MG63 (cell line): ENCODE data around the gene SLC25A22. TPM values are rescaled to one million over a fixed set of nuclear protein-coding genes. Genes with fewer than 3 reads are reported as not detected.

ENCODE experiments used
- DNase-seq: peaks from one replicate; pipeline ENCODE4 v3.0.0-alpha.2; 2020
- H3K27me3 ChIP-seq: fragments of 250-450 bp; sonication (Bioruptor Pico); 2 replicates; pipeline ENCODE4 v1.5.1; 2020; ENCODE audit warnings: mild to moderate bottlenecking, moderate library complexity
- H3K36me3 ChIP-seq: fragments of 250-450 bp; sonication (Bioruptor Pico); 2 replicates; pipeline ENCODE4 v1.5.1; 2020; ENCODE audit warnings: mild to moderate bottlenecking, moderate library complexity
- H3K4me3 ChIP-seq: fragments of 250-450 bp; sonication (Bioruptor Pico); 2 replicates; pipeline ENCODE4 v1.5.1; 2020; ENCODE audit warnings: mild to moderate bottlenecking, moderate library complexity
- H3K9me3 ChIP-seq: fragments of 250-450 bp; sonication (Bioruptor Pico); 2 replicates; pipeline ENCODE4 v1.5.1; 2020; ENCODE audit warnings: mild to moderate bottlenecking, moderate library complexity
- total RNA-seq: library from RNA; depleted of rRNA; stranded (reverse); fragments of >200 nt; shearing (Covaris generic); gene quantifications from 2 replicates; pipeline ENCODE4 v1.2.3, GENCODE V29; 2014; ENCODE audit warnings: low replicate concordance; rRNA removed

The SLC25A22 gene
- 28.6 and 31.3 TPM in 2 replicates for total RNA-seq

- Histone ChIP-seq H3K4me3 (peak within 1 kb of the TSS; percentile 99), H3K9me3 (no peaks in the 10 kb centered on the region), H3K27me3 (no peaks in the 10 kb centered on the region), H3K36me3 (peaks cover 41% of the 10 kb centered on the region)
- peak; percentile 84 for DNase-seq
Measured at GRCh38 chr11:798093-798713, at the start of gene SLC25A22. Gene SLC25A22, minus strand, starts transcription at chr11:798281. Its CDS starts 3,275 bp downstream, at chr11:795006.

DNA sequence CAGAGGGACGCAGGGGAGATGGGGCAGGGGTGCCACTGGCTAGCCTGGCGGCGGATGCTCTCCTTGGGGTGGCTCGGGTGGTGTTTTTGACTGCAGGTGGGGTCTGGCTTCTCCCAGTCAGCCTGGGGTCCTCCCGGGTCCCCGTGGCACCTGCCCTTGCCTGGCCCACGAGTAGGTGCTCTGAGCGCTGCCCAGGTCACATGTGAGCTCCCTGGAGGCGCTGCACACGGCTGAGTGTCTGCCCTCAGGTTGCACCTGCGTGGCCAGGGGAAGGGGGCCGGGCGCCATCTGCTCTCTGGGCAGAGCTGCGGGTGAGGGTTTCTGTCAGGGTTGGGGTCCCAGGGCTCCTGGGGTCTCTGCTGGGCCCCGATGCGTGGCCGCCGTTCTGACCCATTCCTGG lies 49.8 kb upstream of the SLC25A22 start:
- no peak for DNase-seq
- no peak overlapping the region for H3K4me3 ChIP-seq
- no peaks in the 10 kb centered on the region for H3K27me3 ChIP-seq
- H3K9me3 ChIP-seq, result no peaks in the 10 kb centered on the region
- peaks cover 66% of the 10 kb centered on the region for H3K36me3 ChIP-seq

DNA sequence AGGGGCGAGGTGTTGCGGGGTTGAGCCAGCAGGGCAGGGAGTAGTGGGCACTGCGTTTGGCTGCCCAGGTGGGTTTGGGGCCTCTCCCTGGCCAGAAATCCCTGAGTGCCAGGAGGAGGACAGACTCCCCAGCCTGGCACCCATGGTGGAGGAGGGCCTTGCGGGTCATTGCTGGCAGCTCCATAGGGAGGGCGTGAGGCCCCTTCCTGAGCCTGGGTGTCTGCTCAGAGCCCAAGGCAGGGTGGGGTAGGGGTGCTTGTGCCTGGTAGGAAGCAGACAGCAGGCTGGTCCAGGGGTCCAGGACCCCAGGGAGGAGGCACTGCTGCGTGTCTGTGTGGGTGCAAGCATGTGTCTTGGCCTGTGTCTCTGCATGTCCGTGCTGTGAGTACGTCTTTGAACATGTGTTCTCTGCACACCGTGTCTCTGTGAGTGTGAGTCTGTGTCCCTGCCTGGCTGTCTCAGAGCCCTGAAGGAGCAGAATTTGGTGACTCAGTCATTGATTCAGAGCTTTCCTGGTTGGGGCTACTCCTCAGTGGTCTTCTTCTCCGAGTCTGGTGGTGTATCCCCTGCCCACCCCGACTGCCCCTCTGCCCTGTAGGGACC lies 48.5 kb upstream of the SLC25A22 start:
- no peak overlapping the region for H3K4me3 ChIP-seq
- H3K9me3 ChIP-seq, result no peaks in the 10 kb centered on the region
- peaks cover 59% of the 10 kb centered on the region for H3K36me3 ChIP-seq
- no peak for DNase-seq
- H3K27me3 ChIP-seq, result no peaks in the 10 kb centered on the region

GRCh38 chr11:845872-846495 lies 47.9 kb upstream of the SLC25A22 start:
- Histone ChIP-seq H3K4me3 (peak overlapping the region; percentile 98), H3K9me3 (no peaks in the 10 kb centered on the region), H3K36me3 (peaks cover 61% of the 10 kb centered on the region), H3K27me3 (no peaks in the 10 kb centered on the region)
- peak; percentile 78 for DNase-seq

DNA sequence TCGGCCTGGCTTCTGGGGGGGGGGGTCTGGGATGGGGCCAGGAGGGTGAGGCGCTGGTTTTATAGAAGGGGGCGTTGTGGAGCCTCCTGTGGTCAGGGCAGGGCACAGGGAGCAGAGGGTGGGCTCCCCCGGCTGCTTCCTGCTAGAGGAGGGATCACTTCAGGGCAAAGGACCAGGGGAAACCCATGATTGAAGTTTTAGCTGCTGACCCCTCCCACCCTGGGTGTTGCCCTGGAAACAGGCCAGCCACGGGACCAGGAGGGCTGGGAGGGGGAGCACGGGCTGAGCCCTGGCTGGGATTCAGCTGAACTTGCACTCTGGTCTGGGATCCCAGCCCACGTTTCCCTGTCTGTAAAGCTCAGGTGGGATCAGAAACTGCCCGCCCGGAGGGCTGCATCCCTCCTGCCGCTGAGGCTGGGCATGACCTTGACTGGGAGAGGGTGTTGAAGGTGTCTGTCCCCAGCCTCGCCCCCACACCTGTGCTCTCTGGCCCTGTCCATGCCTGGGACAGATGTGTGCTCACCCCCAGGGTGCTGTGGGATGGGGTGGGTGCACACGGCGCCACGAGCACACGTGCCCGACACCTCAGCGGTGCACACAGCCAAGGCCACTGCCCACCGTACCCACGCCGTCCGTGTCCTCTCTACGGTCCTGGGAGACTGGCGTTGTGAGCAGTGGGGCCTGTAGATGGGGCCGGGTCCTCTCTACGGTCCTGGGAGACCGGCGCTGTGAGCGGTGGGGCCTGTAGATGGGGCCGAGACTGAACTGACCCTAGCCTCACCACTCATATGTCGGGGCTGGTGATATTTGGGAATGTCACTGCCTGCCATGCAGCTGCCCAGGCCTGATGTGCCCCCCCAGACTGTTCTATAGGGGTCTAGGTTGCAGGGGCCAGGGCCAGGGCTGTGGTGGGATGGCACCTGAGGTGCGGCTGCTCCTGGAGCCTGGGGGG lies 46.9 kb upstream of the SLC25A22 start:
- no peaks in the 10 kb centered on the region for H3K9me3 ChIP-seq

GRCh38 chr11:843818-844692 lies 46.0 kb upstream of the SLC25A22 start:
- peak; percentile 100 for DNase-seq
- Histone ChIP-seq H3K4me3 (peak overlapping the region; percentile 98), H3K9me3 (no peaks in the 10 kb centered on the region), H3K36me3 (peaks cover 69% of the 10 kb centered on the region), H3K27me3 (no peaks in the 10 kb centered on the region)

More for the DNA sequence above, 46.9 kb upstream of the SLC25A22 start:
- peaks cover 62% of the 10 kb centered on the region for H3K36me3 ChIP-seq
- no peaks in the 10 kb centered on the region for H3K27me3 ChIP-seq
- DNase-seq, result peak; percentile 99
- H3K4me3 ChIP-seq, result peak overlapping the region; percentile 98

DNA sequence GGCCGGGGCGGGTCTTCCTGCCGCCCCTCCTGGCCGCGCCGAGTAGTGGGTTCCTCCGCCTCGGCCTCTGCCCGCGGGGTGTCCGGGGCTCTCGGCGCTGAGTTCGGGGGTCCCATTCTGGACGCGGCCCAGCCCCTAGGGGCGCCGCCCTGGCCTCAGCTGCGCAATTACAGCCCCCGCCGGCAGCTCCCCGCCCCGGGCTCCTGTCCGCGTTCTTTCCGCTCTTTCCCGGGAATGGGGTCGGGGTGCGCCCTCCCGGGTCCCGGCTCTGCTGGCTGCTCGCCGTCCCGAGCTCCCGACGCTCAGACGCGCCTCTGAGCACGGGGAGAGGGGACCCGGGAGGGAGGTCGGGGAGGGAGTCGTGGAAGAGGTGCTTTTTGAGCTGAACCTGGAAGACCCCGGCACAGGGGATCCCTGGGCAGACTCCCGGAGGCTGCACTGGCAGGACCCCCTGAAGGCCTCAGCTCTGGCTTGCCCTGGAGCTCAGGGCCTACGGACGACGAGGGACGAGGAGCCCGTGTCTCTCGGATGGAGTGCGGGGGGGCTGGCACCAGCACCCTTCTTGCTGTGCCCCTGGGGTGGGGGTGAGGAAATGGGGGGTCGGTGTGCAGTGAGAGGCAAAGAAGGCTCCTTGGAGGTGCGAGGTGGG lies 45.1 kb upstream of the SLC25A22 start:
- H3K4me3 ChIP-seq, result peak overlapping the region; percentile 98
- H3K27me3 ChIP-seq, result no peaks in the 10 kb centered on the region
- H3K36me3 ChIP-seq, result peaks cover 67% of the 10 kb centered on the region
- peak; percentile 53 for DNase-seq
- no peaks in the 10 kb centered on the region for H3K9me3 ChIP-seq

DNA sequence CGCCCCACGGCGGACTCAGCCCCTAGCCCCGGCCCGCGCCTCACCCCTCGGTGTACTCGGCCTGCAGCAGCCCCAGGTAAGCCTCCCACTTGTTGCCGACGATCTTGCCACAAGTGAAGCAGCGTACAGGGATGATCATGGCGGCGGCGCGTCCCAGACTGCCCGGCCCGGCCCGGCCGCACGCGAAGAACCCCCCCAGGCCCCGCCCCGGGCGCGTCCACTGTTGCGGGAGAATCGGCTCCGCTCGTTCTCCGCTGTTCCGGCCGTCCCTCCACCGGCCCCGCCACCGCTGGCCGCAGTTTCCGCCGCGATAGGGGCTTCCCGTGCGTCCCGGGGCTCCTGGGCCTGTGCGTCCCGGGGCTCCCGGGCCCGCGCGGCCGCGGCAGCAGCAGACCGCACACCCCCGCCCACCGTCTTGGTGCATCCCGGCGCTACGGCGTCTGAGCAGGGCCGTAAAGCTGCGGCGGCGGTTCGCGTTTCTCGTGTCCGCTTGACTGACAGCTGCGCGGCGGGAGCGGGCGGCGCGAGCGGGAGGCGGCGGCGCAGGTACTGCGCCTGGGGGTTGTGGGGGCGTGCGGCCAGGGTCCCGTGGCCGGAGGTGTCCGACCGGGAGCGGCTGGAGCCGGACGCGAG lies 44.4 kb upstream of the SLC25A22 start, which contains the start of the genes POLR2L and TSPAN4:
Gene POLR2L, minus strand, starts transcription at position 160 of the 633 bp plus-strand sequence. Its CDS starts 21 bp downstream, at position 139.
Gene TSPAN4, plus strand, starts transcription at position 483 of the 633 bp plus-strand sequence. CDS start 7,453 bp downstream, outside the sequence.
- H3K36me3 ChIP-seq, result peaks cover 68% of the 10 kb centered on the region
- peak within 1 kb of the TSS; percentile 98 for H3K4me3 ChIP-seq
- no peaks in the 10 kb centered on the region for H3K27me3 ChIP-seq
- DNase-seq, result peak; percentile 92
- no peaks in the 10 kb centered on the region for H3K9me3 ChIP-seq

- Histone ChIP-seq H3K4me3 (peak overlapping the region; percentile 98), H3K9me3 (no peaks in the 10 kb centered on the region), H3K36me3 (peaks cover 71% of the 10 kb centered on the region), H3K27me3 (no peaks in the 10 kb centered on the region)
- DNase-seq, result no peak
Measured at GRCh38 chr11:841981-842369, 43.9 kb upstream of the SLC25A22 start.

DNA sequence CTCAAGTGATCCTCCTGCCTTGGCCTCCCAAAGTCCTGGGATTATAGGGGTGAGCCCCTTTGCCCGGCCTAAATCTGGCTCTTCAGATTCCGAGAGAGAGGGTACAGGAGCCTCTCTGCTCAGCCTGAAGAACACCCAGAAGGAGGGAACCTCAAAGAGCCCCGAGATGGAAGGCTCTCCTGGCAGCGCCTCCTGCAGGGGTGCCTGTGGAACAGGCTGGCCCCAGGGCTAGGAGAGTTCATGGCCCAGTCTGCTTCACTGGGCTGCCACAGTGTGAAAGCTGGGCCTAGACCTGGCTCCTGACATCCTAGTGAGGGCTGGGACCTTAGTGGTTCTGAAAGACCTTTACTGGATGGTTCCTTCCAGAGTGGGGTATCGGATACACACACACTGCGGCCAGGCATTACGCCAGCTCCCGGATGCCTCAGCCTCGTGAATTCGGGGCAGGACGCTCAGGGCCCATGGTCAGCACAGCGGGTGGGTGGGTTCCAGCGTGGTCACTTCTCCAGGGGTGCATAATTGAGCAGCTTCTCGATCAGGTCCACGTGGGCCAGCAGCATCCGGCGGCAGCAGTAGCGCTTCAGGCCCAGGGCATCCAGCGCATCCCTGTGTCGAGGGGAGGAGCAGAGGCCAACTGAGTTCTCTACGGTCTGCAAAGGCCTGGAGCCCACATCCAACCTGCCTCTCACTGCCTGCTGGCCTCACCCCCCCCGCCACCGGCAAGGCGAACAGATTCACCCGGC lies 42.0 kb upstream of the SLC25A22 start:
- Histone ChIP-seq H3K4me3 (peak overlapping the region; percentile 98), H3K27me3 (no peaks in the 10 kb centered on the region), H3K36me3 (peaks cover 69% of the 10 kb centered on the region), H3K9me3 (no peaks in the 10 kb centered on the region)
- peak; percentile 58 for DNase-seq

DNA sequence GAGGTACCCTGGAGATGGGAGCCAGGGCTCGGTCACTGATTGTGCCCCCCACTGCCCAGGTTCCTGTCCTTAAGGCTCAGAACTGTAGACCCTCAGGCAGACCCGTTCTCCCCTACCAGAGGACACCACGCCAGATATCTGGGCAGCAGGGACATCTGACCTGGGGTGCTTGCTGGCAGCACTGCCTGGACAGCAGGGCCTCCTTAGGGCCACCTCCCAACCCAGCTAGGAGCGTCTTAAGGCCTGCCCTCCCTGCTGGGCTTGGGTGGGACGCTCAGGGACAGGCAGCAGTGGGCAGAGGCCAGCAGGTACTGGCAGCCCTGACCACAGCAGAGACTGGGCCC lies 41.2 kb upstream of the SLC25A22 start:
- Histone ChIP-seq H3K27me3 (no peaks in the 10 kb centered on the region), H3K36me3 (peaks cover 72% of the 10 kb centered on the region), H3K4me3 (no peak overlapping the region), H3K9me3 (no peaks in the 10 kb centered on the region)
- no peak for DNase-seq

- Histone ChIP-seq H3K9me3 (no peaks in the 10 kb centered on the region), H3K27me3 (no peaks in the 10 kb centered on the region), H3K4me3 (no peak overlapping the region), H3K36me3 (peaks cover 78% of the 10 kb centered on the region)
- peak; percentile 55 for DNase-seq
Measured at GRCh38 chr11:838441-839279, 40.6 kb upstream of the SLC25A22 start.

- no peak overlapping the region for H3K4me3 ChIP-seq
- no peaks in the 10 kb centered on the region for H3K9me3 ChIP-seq
- H3K36me3 ChIP-seq, result peaks cover 75% of the 10 kb centered on the region
- no peak for DNase-seq
- H3K27me3 ChIP-seq, result no peaks in the 10 kb centered on the region
Measured at GRCh38 chr11:837990-838307, 39.9 kb upstream of the SLC25A22 start.
